DMS114 treated with DMSO at 0.1 percent for 48 hours (cell line): ENCODE results near the gene TRIO.

ENCODE experiments used
- DNase-seq: peaks from one replicate; lab custom pipeline; 2025; ENCODE audit not compliant: unreplicated experiment; lab: John Stamatoyannopoulos, UW

Gene TRIO

DNA sequence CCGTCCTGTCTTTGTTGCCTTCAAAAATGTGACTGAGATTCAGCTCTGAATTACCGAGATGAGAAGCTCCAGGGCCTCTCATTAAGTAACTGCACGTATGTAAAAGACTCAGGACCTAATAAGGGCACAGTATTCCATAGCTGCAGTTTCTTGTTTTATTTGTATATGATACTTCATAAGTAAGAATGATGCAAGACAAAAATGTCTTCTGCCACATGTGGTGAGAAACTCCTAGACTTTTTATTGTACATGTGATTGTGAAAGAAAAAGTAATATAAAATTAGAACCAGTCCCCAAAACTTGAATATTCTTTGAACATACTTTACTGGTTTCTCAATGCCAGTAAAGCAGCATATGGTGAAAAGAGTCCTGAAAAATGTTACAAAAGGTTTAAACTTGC lies 328.4 kb downstream of the TRIO start:
- DNase-seq = no peak

- no peak for DNase-seq
Observed at GRCh38 chr5:14472986-14473567, 329.9 kb downstream of the TRIO start.

DNA sequence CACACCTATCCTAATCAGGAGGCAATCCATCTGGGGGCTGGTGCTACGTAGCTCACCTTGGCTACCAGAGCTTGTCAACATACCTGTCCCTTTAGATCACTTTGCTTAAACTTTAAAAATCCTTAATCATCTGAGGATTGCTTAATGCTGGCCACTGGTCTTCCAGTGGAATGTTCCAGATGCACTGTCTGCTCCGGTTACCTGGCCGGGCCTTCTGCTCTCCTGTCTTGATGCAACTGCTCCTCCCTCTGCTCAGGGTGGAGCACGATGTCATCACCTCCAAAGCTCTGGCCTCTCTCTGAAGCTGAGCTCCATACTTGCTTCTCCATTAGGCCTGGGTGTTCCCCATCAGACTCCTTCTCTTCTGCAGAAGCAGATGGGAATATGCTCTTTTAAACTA lies 331.9 kb downstream of the TRIO start:
- DNase-seq = no peak

GRCh38 chr5:14476786-14477435 lies 333.8 kb downstream of the TRIO start:
- no peak for DNase-seq

- DNase-seq = no peak
Observed at GRCh38 chr5:14479143-14479696, 336.1 kb downstream of the TRIO start.

DNA sequence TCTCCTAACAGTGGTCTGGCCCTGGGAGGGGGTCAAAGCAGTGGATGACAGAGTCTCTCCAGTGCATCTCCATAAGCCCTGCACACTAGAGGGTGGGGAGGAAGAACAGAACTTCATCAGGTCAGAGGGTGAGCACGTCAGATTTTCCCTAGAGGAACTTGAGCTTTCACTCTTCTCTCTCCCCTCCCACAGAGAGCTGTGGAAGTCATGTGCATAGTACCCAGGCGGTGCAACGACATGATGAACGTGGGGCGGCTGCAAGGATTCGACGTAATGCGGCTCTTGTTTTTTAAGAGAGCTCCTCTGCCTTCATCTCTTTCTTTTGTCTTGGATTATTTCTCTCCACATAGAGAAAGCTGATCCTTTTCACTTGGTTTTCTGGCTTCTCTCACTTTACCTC lies 338.2 kb downstream of the TRIO start:
- no peak for DNase-seq

DNA sequence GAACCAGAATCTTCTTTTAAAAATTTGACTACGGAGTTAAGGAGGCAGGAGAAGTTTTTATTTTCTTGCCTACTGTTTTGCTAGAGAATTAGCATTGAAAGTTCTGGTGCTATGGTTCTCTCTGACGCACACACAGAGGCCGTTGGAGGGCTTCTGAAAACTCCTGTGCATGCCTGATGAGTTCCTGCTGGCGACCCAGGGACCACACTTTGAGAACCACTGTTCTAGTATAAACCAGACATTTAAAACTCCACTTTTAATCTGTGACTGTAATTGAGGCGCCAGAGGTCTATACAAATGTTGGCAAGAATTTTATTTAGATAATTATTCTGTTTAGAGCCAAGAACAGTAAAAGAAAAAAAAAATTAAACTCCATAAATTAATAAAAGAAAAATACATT lies 338.9 kb downstream of the TRIO start:
- DNase-seq = no peak

- DNase-seq = no peak
Observed at GRCh38 chr5:14483504-14484157, 340.5 kb downstream of the TRIO start.

DNA sequence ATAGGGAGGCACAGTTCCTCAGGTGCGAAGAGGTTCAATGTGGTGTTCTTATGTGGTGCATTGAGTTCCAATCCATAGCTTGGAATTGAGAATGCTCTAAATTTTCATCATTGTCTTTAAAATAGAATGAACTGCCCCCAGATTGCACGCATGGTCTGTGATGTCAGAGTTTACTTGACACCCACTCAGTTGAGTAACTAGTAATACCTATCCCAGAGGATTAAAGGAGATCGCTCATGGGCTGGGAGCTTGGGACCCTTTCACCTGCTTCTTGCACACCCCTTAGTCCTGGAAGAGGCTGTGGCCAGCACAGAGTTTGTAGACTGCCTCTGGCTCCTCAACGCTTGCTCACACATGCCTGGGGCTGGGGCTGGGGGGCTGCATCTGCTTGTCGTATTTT lies 343.3 kb downstream of the TRIO start:
- DNase-seq = no peak

GRCh38 chr5:14486996-14487896 lies 344.1 kb downstream of the TRIO start:
- DNase-seq = no peak

GRCh38 chr5:14487897-14488570 lies 344.9 kb downstream of the TRIO start:
- DNase-seq = no peak

GRCh38 chr5:14488709-14489108 lies 345.6 kb downstream of the TRIO start:
- no peak for DNase-seq

GRCh38 chr5:14489643-14490042 lies 346.5 kb downstream of the TRIO start:
- no peak for DNase-seq

GRCh38 chr5:14490309-14490711 lies 347.2 kb downstream of the TRIO start:
- DNase-seq = no peak

DNA sequence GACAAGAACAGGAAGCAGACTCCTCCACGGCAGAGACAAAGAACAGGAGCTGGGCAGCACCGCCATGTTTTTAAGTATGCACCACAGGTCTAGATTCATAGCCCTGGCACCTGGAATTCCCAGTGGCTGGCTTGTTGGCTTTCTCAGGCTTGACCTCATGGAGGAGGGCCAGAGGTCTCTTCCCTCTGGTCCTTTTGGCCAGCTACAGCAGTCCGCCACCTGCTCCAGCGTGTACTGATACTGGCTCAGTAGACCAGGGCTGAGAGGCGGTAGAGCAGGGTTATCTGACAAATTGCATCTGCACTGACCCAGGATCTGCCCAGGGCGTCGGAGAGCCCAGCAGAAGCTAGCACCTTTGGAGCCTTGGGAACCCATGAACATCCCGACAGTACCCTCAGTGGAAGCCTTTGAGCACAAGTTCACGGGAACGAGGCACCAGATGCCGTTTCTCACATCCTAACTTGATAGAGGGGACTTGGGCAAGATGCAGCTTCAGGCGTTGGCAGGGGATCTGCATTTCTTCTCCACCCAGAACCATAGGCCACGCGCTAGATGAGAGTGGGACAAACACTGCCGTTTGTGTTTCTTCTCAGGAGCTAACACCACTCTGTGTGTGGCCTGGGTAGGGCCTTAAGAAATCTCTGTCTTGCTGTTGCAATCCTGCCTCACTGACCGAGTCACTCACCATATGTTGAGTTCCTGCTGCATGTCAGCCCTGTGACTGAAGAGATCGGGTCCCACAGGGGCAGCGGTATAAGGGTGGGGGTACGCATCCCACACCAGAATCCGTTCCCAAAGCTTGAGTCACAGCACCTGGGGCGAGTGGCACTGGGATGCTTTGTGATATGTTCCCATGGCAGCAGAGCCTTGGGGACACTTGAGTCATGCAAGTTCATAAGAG lies 348.1 kb downstream of the TRIO start:
- no peak for DNase-seq

DNA sequence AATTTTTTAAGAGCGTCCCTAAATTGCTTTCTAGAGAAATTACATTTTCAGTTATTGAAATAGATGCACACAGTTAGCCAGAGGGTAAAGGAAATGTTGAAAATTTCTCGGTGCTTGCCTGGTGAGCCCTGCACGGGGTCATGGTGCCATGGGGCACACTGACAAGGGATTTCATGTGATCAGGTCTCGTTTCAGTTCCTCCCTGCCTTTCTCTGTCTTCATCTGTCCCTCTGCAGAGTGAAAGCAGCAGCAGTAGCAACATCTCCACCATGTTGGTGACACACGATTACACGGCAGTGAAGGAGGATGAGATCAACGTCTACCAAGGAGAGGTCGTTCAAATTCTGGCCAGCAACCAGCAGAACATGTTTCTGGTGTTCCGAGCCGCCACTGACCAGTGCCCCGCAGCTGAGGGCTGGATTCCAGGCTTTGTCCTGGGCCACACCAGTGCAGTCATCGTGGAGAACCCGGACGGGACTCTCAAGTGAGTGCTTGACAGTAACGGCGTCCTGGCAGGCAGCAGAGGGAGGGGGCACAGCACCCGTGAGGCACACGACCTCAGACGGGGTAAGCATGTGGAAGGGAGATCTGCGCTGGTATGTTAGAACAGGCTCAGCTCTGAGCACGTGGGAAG lies 349.3 kb downstream of the TRIO start:
- no peak for DNase-seq

DNA sequence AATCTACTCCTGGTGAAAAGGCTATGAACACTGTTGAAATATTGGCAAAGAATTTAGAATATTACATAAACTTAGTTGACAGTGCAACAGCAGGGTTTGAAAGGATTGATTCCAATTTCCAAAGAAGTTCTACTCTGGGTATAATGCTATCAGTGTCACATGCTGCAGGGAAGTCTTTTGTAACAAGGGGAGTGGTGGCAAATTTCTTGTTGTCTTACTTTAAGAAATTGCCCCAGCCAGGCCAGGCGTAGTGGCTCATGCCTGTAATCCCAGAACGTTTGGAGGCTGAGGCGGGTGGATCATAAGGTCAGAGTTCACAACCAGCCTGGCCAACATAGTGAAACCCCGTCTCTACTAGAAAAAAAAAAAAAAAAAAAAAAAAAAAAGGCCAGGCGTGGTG lies 352.2 kb downstream of the TRIO start:
- DNase-seq = no peak

DNA sequence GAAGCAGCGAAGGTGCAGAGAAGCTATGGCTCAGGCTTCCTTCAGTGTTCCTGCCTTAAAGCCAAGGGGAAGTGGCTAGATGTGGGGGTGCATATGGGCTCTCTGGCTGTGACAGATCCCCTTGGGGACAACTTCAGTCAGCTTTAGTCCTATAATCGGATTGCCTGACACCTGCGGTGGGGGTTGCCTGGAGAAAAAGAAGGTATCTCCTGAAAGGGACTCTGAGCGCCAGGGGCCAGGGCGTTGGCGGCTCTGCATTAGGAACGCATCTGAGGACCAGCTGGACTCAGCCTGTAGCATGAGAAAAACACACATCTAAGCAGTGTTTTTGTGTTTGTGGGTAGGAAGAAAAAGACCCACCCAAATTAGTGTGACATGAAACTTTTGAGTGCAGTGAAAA lies 354.2 kb downstream of the TRIO start:
- DNase-seq = no peak
